Lung (tissue), 12 donors: ENCODE measurements around the gene SLC6A18. TPM values are rescaled to one million over a fixed set of nuclear protein-coding genes. Genes with fewer than 3 reads are reported as not detected.

Source experiments
- ATAC-seq: fragments of 200-7000 bp; cut with Tn5 transposase; one replicate; pipeline ENCODE4 v1.9.1; 2020; ENCODE audit warnings: moderate number of reproducible peaks; ENCODE audit not compliant: insufficient read depth, low FRiP score
- DNase-seq, 3 donors: peaks; one replicate each; pipeline ENCODE4 v3.0.0-alpha.2; 2013 to 2017
- H3K27ac ChIP-seq, 2 donors: one replicate each; pipeline ENCODE4 v1.5.1; 2013; ENCODE audit warnings: mild to moderate bottlenecking in 2 of 2, moderate library complexity in 2 of 2, control low read depth in 1 of 2, inconsistent platforms in 1 of 2, low read depth in 1 of 2, low read length in 1 of 2
- H3K27me3 ChIP-seq, 3 donors: one replicate each; pipeline ENCODE4 v1.5.1; 2013; ENCODE audit warnings: low read length in 2 of 3; ENCODE audit not compliant: control insufficient read depth in 3 of 3, insufficient read depth in 3 of 3
- H3K36me3 ChIP-seq, 4 donors: one replicate each; pipeline ENCODE4 v1.5.1; 2013; ENCODE audit warnings: low read length in 4 of 4, mild to moderate bottlenecking in 1 of 4, moderate library complexity in 1 of 4; ENCODE audit not compliant: control insufficient read depth in 4 of 4, insufficient read depth in 4 of 4
- H3K4me1 ChIP-seq, 5 donors: one replicate each; pipeline ENCODE4 v1.5.1; 2013; ENCODE audit warnings: low read length in 5 of 5, mild to moderate bottlenecking in 2 of 5, moderate library complexity in 1 of 5; ENCODE audit not compliant: control insufficient read depth in 5 of 5, insufficient read depth in 5 of 5
- H3K4me3 ChIP-seq: one replicate; pipeline ENCODE4 v1.5.1; 2013; ENCODE audit warnings: mild to moderate bottlenecking, control low read depth, moderate library complexity
- H3K9ac ChIP-seq, 2 donors: one replicate each; pipeline ENCODE4 v1.5.1; 2013; ENCODE audit warnings: low read length in 2 of 2, control low read depth in 1 of 2; ENCODE audit not compliant: insufficient read depth in 1 of 2
- H3K9me3 ChIP-seq, 4 donors: one replicate each; pipeline ENCODE4 v1.5.1; 2013; ENCODE audit warnings: low read length in 3 of 4, mild to moderate bottlenecking in 1 of 4, moderate library complexity in 1 of 4; ENCODE audit not compliant: control insufficient read depth in 4 of 4, insufficient read depth in 3 of 4
- WGBS, 2 donors: extraction: QIAGEN DNeasy Blood & Tissue Kit; methylation state at CpG; one replicate each; pipeline ENCODE4 v1.1.7; 2013; 5-methylcytosine and 5-hydroxymethylcytosine counted together
- polyA plus RNA-seq, 2 donors: library from polyadenylated mRNA; stranded (reverse); fragments of 200-250 nt; gene quantifications; one replicate each; pipeline ENCODE4 v1.2.1, GENCODE V29; 2013
- total RNA-seq, 2 donors: library from RNA; depleted of rRNA in 1 of 2; stranded (reverse); fragments of >200 nt in 1 of 2; gene quantifications; one replicate each; pipeline ENCODE4 v1.2.1, GENCODE V29; 2014 to 2021
- TF ChIP-seq, protein P1 (sequence below): IDR thresholded peaks from 2 replicates; pipeline ENCODE4 v1.5.1; 2012; ENCODE audit warnings: mild to moderate bottlenecking; ENCODE audit errors: control extremely low read depth, extremely low read depth
- donor health status: control.
- donor health status: control.
- donor health status: Bipolar disorder and iron deficiency.
- donor health status: healthy.
- donor health status: DM: yes; HTN: yes; CAD: no.

SLC6A18 gene
- total and polyA plus RNA-seq, 4 donors: not detected

GRCh38 chr5:1291611-1292080, 66.5 kb downstream of the SLC6A18 start:
- no peak overlapping the region for H3K9ac ChIP-seq
- peaks cover 0 to 21% (median 0%) of the 10 kb centered on the region in 4 donors for H3K9me3 ChIP-seq
- no peak for ATAC-seq
- H3K27ac ChIP-seq: no peak overlapping the region
- WGBS, 2 donors: 85 to 92% methylated on average over 24 of the region's 24 CpGs
- TF ChIP-seq, protein P1, sequence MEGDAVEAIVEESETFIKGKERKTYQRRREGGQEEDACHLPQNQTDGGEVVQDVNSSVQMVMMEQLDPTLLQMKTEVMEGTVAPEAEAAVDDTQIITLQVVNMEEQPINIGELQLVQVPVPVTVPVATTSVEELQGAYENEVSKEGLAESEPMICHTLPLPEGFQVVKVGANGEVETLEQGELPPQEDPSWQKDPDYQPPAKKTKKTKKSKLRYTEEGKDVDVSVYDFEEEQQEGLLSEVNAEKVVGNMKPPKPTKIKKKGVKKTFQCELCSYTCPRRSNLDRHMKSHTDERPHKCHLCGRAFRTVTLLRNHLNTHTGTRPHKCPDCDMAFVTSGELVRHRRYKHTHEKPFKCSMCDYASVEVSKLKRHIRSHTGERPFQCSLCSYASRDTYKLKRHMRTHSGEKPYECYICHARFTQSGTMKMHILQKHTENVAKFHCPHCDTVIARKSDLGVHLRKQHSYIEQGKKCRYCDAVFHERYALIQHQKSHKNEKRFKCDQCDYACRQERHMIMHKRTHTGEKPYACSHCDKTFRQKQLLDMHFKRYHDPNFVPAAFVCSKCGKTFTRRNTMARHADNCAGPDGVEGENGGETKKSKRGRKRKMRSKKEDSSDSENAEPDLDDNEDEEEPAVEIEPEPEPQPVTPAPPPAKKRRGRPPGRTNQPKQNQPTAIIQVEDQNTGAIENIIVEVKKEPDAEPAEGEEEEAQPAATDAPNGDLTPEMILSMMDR: no peak
- no peak overlapping the region for H3K4me3 ChIP-seq
- peaks cover 0 to 12% (median 0%) of the 10 kb centered on the region in 5 donors for H3K4me1 ChIP-seq
- DNase-seq: no peak
- H3K36me3 ChIP-seq: no peaks in the 10 kb centered on the region
- peaks cover 9 to 23% (median 16%) of the 10 kb centered on the region in 3 donors for H3K27me3 ChIP-seq

DNA sequence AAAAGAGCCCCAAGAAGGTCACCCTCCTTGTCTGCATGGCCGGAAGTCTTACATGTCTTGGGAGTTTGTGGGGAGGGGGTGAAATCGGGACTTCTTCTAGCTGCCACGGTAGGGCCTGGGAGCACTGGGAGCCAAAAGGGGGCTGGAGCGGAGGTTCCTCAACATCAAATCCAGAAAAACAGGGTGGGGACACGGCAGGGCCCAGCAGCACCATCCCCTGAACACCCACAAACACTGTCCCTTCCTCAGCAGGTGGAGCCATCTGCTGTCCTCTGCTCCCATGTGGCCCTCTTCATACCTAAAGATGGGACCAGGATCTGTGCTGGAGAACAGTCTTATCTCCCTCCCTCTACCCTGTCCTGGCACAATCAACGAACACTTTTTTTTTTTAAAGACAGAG, 67.0 kb downstream of the SLC6A18 start:
- H3K9ac ChIP-seq: no peak overlapping the region
- peaks cover 0 to 12% (median 0%) of the 10 kb centered on the region in 5 donors for H3K4me1 ChIP-seq
- H3K9me3 ChIP-seq: peaks cover 0 to 21% (median 0%) of the 10 kb centered on the region in 4 donors
- WGBS, 2 donors: 75 to 79% methylated on average over 6 of the region's 6 CpGs
- ATAC-seq (no peak), DNase-seq (no peak)
- H3K27me3 ChIP-seq: peaks cover 10 to 23% (median 19%) of the 10 kb centered on the region in 3 donors
- no peak overlapping the region for H3K4me3 ChIP-seq
- H3K27ac ChIP-seq: no peak overlapping the region
- TF ChIP-seq, protein P1: no peak
- no peaks in the 10 kb centered on the region for H3K36me3 ChIP-seq

- no peaks in the 10 kb centered on the region for H3K36me3 ChIP-seq
- peaks cover 10 to 23% (median 22%) of the 10 kb centered on the region in 3 donors for H3K27me3 ChIP-seq
- H3K9ac ChIP-seq: no peak overlapping the region
- 91 to 93% methylated on average over 30 of the region's 30 CpGs for WGBS, 2 donors
- peaks cover 0 to 21% (median 0%) of the 10 kb centered on the region in 4 donors for H3K9me3 ChIP-seq
- TF ChIP-seq, protein P1: no peak
- H3K4me1 ChIP-seq: peaks cover 0 to 12% (median 0%) of the 10 kb centered on the region in 5 donors
- H3K4me3 ChIP-seq: no peak overlapping the region
- no peak for DNase-seq
- no peak overlapping the region for H3K27ac ChIP-seq
- ATAC-seq: no peak
Observed at GRCh38 chr5:1292846-1293415, 67.8 kb downstream of the SLC6A18 start.
